ENCODE results near the gene PTPRN2. TPM values are rescaled to one million over a fixed set of nuclear protein-coding genes. Genes with fewer than 3 reads are reported as not detected.

The PTPRN2 gene
- total RNA-seq, 2 donors from 2014 or later: 30.3 to 40.7 TPM

DNA sequence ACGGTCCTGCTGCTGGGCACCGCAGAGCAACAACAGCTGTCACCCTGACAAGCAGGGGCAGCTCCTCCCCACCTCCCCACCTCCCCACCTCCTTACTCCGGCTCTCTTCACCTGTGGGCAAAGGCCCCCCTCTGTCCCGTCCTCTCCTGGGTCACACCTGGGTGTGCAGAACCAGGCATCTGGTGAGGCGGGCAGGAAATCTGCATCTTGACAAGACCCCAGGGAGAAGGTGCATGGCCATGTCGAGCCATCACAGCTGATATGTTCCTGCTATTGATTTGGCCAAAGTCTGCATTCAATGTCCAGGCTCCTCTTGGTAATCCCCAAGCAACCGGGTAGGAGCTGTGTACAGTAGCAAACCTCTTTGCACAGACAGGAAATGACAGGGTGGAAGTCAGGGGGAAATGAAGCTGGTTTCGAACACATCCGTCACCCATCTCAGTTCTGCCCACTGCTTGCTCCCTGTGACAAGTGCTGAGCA lies 696.7 kb downstream of the PTPRN2 start:
- intact Hi-C loops (cut with DNase I, micrococcal nuclease): no loop called here
- no peak for ATAC-seq

GRCh38 chr7:157889480-157889879 lies 698.1 kb downstream of the PTPRN2 start:
- DNase-seq (no peak), ATAC-seq (no peak)
- intact Hi-C loops (cut with DNase I, micrococcal nuclease): no loop called here

More for the DNA sequence above, 696.7 kb downstream of the PTPRN2 start:
- peak in 1 of 2 donors; percentile 9 for DNase-seq

GRCh38 chr7:157888579-157888978 lies 699.0 kb downstream of the PTPRN2 start:
- intact Hi-C loops (cut with DNase I, micrococcal nuclease): no loop called here
- DNase-seq (no peak), ATAC-seq (no peak)

- DNase-seq: no peak
- intact Hi-C loops (cut with DNase I, micrococcal nuclease): no loop called here
- ATAC-seq: no peak
These were observed 700.2 kb downstream of the PTPRN2 start for GRCh38 chr7:157887400-157887799.

GRCh38 chr7:157886711-157887110 lies 700.9 kb downstream of the PTPRN2 start:
- ATAC-seq: no peak
- no peak for DNase-seq
- intact Hi-C loops (cut with DNase I, micrococcal nuclease): no loop called here

DNA sequence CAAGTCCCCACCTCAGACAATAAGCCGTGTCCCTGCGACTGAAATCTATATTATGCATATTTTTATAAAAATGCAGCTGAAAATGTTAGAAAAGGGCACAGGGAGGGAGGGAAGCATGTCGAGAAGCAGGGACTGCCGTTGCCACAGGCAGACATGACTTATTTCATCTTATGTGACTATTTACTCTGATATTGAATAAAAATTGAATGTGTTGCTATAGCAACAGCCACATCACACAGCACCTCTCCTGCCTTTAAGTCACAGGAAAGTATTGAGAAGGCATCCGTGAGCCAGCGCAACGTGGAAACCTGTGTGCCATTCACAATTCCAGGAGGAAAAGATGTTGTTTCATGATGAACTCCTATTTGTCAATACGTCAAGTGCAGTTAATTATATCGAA lies 701.4 kb downstream of the PTPRN2 start:
- ATAC-seq: no peak
- DNase-seq: no peak
- intact Hi-C loops (cut with DNase I, micrococcal nuclease): no loop called here

- intact Hi-C loops (cut with DNase I, micrococcal nuclease): no loop called here
- no peak for ATAC-seq
- DNase-seq: no peak
These were observed 702.5 kb downstream of the PTPRN2 start for GRCh38 chr7:157885140-157885539.

DNA sequence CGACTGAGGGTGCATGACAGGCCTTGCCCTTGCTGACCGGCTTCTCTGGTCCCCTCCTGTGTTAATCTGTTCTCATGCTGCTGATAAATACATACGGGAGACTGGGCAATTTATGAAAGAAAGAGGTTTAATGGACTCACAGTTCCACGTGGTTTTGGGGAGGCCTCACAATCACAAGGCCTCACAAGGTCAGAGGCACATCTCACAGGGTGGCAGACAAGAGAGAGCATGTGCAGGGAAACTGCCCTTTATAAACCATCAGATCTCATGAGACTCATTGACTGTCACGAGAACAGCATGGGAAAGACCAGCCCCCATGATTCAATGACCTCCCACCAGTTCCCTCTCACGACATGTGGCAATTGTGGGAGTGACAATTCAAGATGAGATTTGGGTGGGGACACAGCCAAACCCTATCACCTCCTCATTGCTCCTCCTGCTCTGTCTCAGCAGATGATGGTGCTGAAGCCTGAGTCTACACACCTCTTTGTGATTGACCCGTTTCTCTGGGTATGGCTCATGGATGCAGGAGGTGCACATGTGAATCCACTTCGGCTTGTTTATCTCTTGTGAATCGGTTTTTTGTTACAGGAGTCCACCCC lies 703.1 kb downstream of the PTPRN2 start:
- intact Hi-C loops (cut with DNase I, micrococcal nuclease): no loop called here
- ATAC-seq (no peak), DNase-seq (no peak)

GRCh38 chr7:157881048-157881771 lies 706.4 kb downstream of the PTPRN2 start:
- intact Hi-C loops (cut with DNase I, micrococcal nuclease): no loop called here
- ATAC-seq (no peak), DNase-seq (no peak)

- ATAC-seq: no peak
- DNase-seq: no peak
- intact Hi-C loops (cut with DNase I, micrococcal nuclease): no loop called here
These were observed 708.2 kb downstream of the PTPRN2 start for GRCh38 chr7:157879391-157879790.

DNA sequence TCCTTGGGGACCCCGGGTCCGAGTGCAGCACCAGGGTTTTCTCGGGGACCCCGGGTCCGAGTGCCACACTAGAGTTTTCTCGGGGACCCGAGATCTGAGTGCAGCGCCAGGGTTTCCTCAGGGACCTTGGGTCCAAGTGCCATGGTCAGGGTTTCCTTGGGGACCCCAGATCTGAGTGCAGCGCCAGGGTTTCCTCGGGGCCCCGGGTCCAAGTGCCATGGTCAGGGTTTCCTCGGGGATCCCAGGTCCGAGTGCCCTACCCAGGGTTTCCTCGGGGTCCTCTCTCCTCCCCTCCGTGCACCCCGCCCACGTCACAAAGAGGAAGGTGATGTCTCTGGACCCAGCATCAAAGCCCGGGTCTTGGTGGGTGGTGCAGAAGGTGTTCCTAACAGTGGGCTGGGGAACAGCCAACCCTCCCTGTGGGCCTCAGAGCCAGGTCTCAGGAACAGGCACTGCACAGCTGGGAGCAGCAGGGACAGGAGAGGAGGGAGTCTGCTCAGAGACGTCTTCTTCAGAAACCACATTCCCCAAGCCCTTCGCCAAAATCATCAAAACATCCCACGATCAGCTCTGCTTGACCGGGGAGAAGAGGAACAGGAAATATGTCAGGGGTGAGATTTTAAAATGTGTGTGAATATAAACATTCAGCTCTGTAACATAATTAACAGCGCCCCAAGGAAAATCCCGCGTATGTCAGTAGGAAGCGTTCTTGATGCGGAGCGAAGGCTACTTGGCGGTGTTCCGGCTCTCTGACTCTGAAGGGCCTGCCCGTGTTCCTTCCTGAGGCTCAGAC lies 710.1 kb downstream of the PTPRN2 start:
- no peak for ATAC-seq
- intact Hi-C loops (cut with DNase I, micrococcal nuclease): no loop called here
- DNase-seq: no peak

- intact Hi-C loops (cut with DNase I, micrococcal nuclease): no loop called here
- ATAC-seq (no peak), DNase-seq (no peak)
These were observed 710.9 kb downstream of the PTPRN2 start for GRCh38 chr7:157876469-157877285.

GRCh38 chr7:157875230-157876179 lies 712.1 kb downstream of the PTPRN2 start:
- DNase-seq (peak; percentile 18 to 24), ATAC-seq (peak; percentile 60)
- intact Hi-C loops (cut with DNase I, micrococcal nuclease): no loop called here

DNA sequence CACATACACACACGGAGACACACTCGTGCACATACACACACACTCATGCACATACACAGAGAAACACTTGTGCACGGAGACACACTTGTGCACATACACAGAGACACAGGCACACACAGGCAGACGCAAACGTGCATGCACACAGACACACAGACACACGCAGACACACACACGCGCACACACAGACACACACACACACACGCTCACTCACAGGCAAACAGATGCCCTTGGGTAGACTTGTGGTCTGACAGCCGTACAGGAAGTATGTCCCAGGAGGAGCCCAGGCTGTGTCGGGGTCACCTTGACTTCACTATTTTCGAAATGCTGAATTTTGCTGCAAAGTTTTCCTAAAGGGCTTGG lies 712.8 kb downstream of the PTPRN2 start:
- no peak for ATAC-seq
- intact Hi-C loops (cut with DNase I, micrococcal nuclease): no loop called here
- DNase-seq: no peak

DNA sequence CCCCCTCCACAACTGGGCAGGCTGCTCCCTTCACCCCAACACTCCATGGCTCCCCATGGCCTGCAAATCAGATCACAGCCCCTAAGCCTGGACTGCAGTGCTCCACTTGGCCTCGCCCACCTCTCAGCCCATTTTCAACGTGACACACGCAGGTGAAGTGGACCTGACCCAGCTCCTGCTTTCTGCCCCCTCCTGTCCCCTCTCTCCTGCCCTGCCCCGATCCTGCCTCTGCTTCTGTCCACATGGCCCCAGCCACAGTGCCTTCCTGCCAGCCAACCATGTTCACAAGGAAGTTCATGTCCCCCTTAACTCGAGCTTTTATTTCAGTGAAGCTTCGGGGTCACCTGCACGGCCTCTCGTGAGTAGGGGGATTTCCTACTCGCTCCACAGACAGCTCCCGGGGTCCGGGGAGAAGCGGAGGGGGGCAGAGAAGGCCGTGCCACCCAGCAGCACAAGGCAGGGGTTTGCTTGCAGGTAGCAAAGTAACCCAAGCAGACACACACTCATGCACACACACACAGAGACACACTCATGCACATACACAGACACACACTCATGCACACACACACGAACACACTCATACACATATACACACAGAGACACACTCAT lies 713.3 kb downstream of the PTPRN2 start:
- ATAC-seq: no peak
- DNase-seq: no peak

GRCh38 chr7:157873664-157874063 lies 714.0 kb downstream of the PTPRN2 start:
- ATAC-seq (no peak), DNase-seq (no peak)
- intact Hi-C loops (cut with DNase I, micrococcal nuclease): no loop called here

More for the DNA sequence above, 713.3 kb downstream of the PTPRN2 start:
- intact Hi-C loops (cut with DNase I, micrococcal nuclease): no loop called here

DNA sequence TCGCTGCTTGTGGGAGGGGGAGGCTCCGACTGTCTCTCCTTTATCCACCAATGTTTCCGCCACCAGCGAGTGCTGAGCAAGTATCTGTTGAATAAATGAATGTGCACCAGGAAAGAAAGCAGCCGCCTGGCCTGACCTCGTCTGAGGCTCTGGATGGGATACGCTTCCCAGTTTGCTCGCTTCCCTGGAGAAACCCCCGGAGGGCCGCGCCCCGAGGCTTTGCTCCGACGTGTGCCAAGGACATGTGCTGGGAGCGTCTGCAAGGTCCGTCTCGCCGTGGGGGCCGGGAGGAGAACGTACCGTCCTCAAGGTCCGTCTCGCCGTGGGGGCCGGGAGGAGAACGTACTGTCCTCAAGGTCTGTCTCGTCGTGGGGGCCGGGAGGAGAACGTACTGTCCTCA lies 714.4 kb downstream of the PTPRN2 start:
- no peak for ATAC-seq
- DNase-seq: no peak
- intact Hi-C loops (cut with DNase I, micrococcal nuclease): no loop called here

- ATAC-seq (no peak), DNase-seq (no peak)
- intact Hi-C loops (cut with DNase I, micrococcal nuclease): no loop called here
These were observed 715.2 kb downstream of the PTPRN2 start for GRCh38 chr7:157872447-157872846.
